ENCODE results near the gene MXD4.

DNA sequence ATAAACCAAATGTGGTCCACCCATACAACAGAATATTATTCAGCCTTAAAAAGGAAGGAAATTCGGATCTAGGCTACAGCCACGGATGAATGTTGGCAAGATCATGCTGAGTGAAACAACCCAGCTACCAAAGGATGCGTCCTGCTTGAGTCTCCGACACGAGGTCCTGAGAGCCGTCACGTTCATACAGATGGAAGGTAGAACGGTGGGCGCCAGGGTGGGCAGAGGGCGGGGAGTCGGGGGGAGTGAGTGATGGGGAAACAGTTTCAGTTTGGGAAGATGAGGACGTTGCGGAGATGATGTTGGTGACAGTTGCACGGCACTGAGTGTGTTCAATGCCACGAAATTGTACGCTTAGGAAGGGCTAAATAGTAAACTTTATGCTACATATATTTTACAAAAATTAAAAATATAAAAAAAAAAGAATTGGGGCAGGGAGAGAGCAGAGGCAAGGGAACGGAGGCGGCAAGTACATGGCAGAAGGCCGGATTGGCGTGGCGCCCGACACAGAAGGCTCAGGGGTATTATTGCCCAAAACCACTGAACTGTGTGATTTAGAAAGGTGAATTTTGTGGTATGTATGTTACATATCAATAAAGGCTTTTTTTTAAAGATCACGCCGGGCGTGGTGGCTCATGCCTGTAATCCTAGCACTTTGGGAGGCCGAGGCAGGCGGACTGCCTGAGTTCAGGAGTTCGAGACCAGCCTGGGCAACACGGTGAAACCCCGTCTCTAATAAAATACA lies 14.8 kb upstream of the MXD4 start:
- no peak for TF ChIP-seq SIN3A (IDR thresholded peaks at IDR 0.05; ENCODE audit: borderline replicate concordance, insufficient read depth, low read length)
- no peak for TF ChIP-seq POLR2AphosphoS5 (IDR thresholded peaks at IDR 0.05; ENCODE audit: low read depth, low read length)
